Measurements from ENCODE around the gene LENG1.
A peak's percentile ranks its signal among the peaks of the same experiment; 100 is the strongest.

LENG1 gene

DNA sequence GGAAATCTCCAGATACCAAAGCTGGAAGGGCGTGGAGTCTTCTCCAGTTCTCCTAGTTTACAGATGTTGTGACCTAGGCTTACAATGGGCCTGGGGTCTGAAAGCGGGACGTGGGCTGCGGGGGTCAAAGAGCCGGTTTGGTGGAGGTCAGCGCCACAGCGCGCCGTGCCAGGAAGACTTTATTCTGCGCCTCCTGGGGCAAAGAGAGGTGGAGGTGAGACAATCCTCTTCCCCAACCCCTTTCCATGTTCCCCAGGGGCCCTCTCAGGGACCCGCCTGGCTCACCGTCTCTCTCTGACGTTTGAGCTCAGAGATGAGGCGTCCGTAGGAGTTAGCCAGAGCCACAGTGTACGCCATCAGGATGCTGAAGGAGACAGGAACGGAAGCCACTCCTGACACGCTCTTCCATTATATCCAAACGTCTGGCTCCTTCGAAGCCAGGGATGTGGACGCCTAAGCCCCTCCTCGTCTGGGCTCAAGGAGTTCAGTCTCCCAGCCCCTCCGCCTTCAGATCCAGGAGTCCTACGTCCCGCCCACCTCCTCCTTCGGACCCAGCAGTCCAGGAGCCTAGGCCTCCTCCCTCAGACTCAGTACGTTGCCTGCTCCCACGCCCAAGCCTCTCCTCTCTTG is 776 bp upstream of the LENG1 start:
- DNase-seq = no peak
- H3K4me3 ChIP-seq (ENCODE audit: control insufficient read depth in 1 of 7, extremely low read depth in 1 of 7, insufficient read depth in 4 of 7, low read depth in 2 of 7, low read length in 6 of 7) = peak overlapping the region; percentile 54 to 94 (median 83)
- peaks cover 2 to 29% (median 19%) of the 10 kb centered on the region in 4 experiments for H3K36me3 ChIP-seq (ENCODE audit: control insufficient read depth in 4 of 4, insufficient read depth in 4 of 4, low read length in 3 of 4)
- ChIA-PET POLR2A (interaction anchor here (2.0 to 2.2 kb wide), 3 partner anchors 23 to 47 kb away, joined by 7 to 10 read pairs (median 9); partner anchors contain the start of genes CNOT3 and MBOAT7), CTCF (interaction anchor here (1.5 to 2.5 kb wide), 2 partner anchors 9 to 22 kb away, joined by 3 to 9 read pairs; partner anchors contain the start of gene CNOT3)
- H3K9me3 ChIP-seq (ENCODE audit: control extremely low read depth in 1 of 5, control insufficient read depth in 4 of 5, insufficient read depth in 2 of 5, low read depth in 1 of 5, low read length in 4 of 5) = peaks cover 0 to 3% (median 0%) of the 10 kb centered on the region in 5 experiments
- 3% methylated on average over 19 of the region's 28 CpGs for WGBS (ENCODE audit: insufficient coverage)
- H3K4me1 ChIP-seq (ENCODE audit: control extremely low read depth in 1 of 4, control insufficient read depth in 4 of 4, insufficient read depth in 4 of 4, low read length in 3 of 4) = peaks cover 5 to 52% (median 45%) of the 10 kb centered on the region in 4 experiments
- H3K27ac ChIP-seq (ENCODE audit: insufficient read depth in 1 of 2, low read depth in 1 of 2, low read length in 2 of 2, poor library complexity in 1 of 2, severe bottlenecking in 2 of 2) = peak overlapping the region; percentile 66 to 87
- peaks cover 0 to 11% (median 0%) of the 10 kb centered on the region in 5 experiments for H3K27me3 ChIP-seq (replicated peaks in 2 of 5; ENCODE audit: control insufficient read depth in 4 of 5, insufficient read depth in 5 of 5, low read length in 4 of 5)

DNA sequence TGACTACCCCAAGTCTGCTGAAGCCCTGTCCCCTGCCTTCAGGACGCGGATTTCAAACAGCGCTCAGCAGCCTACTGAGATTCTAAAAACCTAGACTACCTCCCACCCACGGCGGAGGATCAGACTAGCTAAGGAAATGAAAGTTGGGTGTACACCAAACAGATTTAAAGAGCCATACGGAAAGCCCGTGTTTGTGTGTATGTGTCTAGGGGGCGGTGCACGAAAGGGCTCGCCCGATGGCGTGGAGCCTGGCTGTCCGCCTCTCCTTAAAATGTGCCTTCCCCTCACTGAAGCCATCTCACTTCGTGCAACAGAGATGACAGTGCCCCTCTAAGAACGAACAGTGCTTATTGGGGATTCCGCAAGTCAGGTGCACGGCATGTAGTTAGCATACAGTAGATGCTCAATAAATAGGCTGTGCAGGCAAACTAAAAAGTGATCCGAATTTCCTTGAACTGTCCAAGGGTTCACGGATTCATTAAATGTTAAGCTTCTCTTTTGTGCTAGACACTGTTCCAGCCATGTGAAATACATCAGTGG is 639 bp downstream of the LENG1 start:
- ChIA-PET POLR2A (interaction anchor here (0.6 to 2.2 kb wide), 7 partner anchors 9 to 51 kb away, joined by 3 to 10 read pairs (median 5); partner anchors contain the start of genes CNOT3, MBOAT7, PRPF31 and TFPT), CTCF (interaction anchor here (0.7 to 2.5 kb wide), 5 partner anchors 9 to 68 kb away, joined by 3 to 11 read pairs (median 4); partner anchors contain the start of genes CNOT3 and MBOAT7)
- H3K27ac ChIP-seq (ENCODE audit: insufficient read depth in 1 of 2, low read depth in 1 of 2, low read length in 2 of 2, poor library complexity in 1 of 2, severe bottlenecking in 2 of 2) = peak overlapping the region; percentile 70 to 90
- 4% methylated on average over 13 of the region's 19 CpGs for WGBS (ENCODE audit: insufficient coverage)
- H3K4me1 ChIP-seq (ENCODE audit: control extremely low read depth in 1 of 4, control insufficient read depth in 4 of 4, insufficient read depth in 4 of 4, low read length in 3 of 4) = peaks cover 5 to 53% (median 36%) of the 10 kb centered on the region in 4 experiments
- H3K36me3 ChIP-seq (ENCODE audit: control insufficient read depth in 4 of 4, insufficient read depth in 4 of 4, low read length in 3 of 4) = peaks cover 2 to 43% (median 31%) of the 10 kb centered on the region in 4 experiments
- no peaks in the 10 kb centered on the region for H3K9me3 ChIP-seq (ENCODE audit: control extremely low read depth in 1 of 5, control insufficient read depth in 4 of 5, insufficient read depth in 2 of 5, low read depth in 1 of 5, low read length in 4 of 5)
- peak in 1 of 3 donors; percentile 13 for DNase-seq
- H3K4me3 ChIP-seq (ENCODE audit: control insufficient read depth in 1 of 7, extremely low read depth in 1 of 7, insufficient read depth in 4 of 7, low read depth in 2 of 7, low read length in 6 of 7) = peak overlapping the region; percentile 54 to 94 (median 77)
- peaks cover 0 to 4% (median 0%) of the 10 kb centered on the region in 5 experiments for H3K27me3 ChIP-seq (replicated peaks in 2 of 5; ENCODE audit: control insufficient read depth in 4 of 5, insufficient read depth in 5 of 5, low read length in 4 of 5)

DNA sequence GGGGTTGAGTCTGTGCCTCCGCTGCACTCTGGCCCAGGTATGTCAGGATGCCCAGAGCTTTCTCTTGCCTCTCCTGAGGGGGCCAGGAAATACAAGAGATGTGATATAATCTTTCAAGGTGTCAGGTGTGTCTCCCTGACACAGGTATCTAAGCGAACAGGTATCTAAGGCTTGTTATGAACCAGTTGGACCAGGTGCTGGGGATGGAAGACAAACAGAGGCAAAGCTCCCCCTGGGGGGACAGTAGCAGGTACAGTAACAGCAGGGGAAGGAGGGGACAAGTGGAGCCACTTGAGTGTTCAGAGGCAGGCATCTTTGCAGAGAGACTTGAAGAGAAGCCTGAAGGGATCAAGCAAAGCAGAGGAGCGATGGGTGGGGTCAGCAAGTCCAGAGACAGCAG is 2.6 kb downstream of the LENG1 start:
- DNase-seq = no peak
- no peak overlapping the region for H3K4me3 ChIP-seq (ENCODE audit: control insufficient read depth in 1 of 7, extremely low read depth in 1 of 7, insufficient read depth in 4 of 7, low read depth in 2 of 7, low read length in 6 of 7)
- H3K27me3 ChIP-seq (replicated peaks in 2 of 5; ENCODE audit: control insufficient read depth in 4 of 5, insufficient read depth in 5 of 5, low read length in 4 of 5) = no peaks in the 10 kb centered on the region
- H3K9me3 ChIP-seq (ENCODE audit: control extremely low read depth in 1 of 5, control insufficient read depth in 4 of 5, insufficient read depth in 2 of 5, low read depth in 1 of 5, low read length in 4 of 5) = no peaks in the 10 kb centered on the region
- no peak overlapping the region for H3K27ac ChIP-seq (ENCODE audit: insufficient read depth in 1 of 2, low read depth in 1 of 2, low read length in 2 of 2, poor library complexity in 1 of 2, severe bottlenecking in 2 of 2)
- WGBS (ENCODE audit: insufficient coverage) = 100% methylated on average over 3 of the region's 3 CpGs
- H3K36me3 ChIP-seq (ENCODE audit: control insufficient read depth in 4 of 4, insufficient read depth in 4 of 4, low read length in 3 of 4) = peaks cover 2 to 62% (median 48%) of the 10 kb centered on the region in 4 experiments
- POLR2A ChIA-PET = no interaction called here
- H3K4me1 ChIP-seq (ENCODE audit: control extremely low read depth in 1 of 4, control insufficient read depth in 4 of 4, insufficient read depth in 4 of 4, low read length in 3 of 4) = peaks cover 3 to 37% (median 29%) of the 10 kb centered on the region in 4 experiments
- CTCF ChIA-PET = interaction anchor here (1.1 to 1.6 kb wide), 4 partner anchors 11 to 18 kb away, joined by 3 to 5 read pairs (median 4); no protein-coding TSS in a partner anchor

DNA sequence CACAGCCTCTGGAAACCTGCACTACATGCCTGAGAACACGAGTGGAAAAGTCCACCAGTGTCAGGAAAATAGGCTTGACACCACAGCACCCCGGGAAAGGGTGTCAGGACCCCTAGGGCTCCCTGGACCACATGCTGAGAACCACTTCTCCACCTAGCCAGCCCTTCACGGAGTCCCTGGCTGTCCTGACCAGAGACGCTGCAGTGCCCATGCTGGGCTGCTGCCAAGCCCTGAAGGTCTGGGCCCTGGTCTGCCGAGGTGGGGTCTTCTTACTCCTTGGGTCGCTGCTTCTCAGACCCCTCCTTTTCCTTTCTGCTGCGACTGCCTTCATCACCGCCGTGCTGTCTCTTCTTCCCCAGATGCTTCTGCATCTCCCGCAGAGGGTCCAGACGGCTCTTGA is 3.0 kb downstream of the LENG1 start:
- CTCF ChIA-PET = interaction anchor here (1.1 to 1.6 kb wide), 3 partner anchors 11 to 13 kb away, joined by 3 to 5 read pairs (median 4); no protein-coding TSS in a partner anchor

DNA sequence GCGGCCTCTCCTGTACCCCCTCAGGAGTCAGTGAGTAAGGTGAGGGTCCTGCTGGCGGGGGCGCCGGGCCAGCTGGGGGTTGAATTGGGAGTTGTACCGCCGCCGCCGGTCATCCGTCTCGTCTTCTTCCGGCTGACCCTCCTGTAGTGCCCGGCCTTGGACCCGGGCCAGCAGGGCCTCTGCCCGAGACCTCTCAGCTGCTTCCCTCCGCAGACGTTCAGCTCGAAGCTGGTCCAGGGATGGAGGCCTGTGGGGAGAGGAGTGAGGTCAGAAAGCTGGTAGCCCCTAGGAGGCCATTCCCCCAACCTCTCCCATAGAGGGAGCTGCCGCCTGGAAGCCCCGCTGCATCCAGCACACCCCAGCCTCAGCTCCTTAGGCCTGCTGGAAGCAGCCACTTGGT is 3.8 kb downstream of the LENG1 start:
- H3K4me1 ChIP-seq (ENCODE audit: control extremely low read depth in 1 of 4, control insufficient read depth in 4 of 4, insufficient read depth in 4 of 4, low read length in 3 of 4) = peaks cover 3 to 29% (median 21%) of the 10 kb centered on the region in 4 experiments
- WGBS (ENCODE audit: insufficient coverage) = 95% methylated on average over 13 of the region's 19 CpGs
- H3K27ac ChIP-seq (ENCODE audit: insufficient read depth in 1 of 2, low read depth in 1 of 2, low read length in 2 of 2, poor library complexity in 1 of 2, severe bottlenecking in 2 of 2) = no peak overlapping the region
- H3K36me3 ChIP-seq (ENCODE audit: control insufficient read depth in 4 of 4, insufficient read depth in 4 of 4, low read length in 3 of 4) = peaks cover 2 to 73% (median 56%) of the 10 kb centered on the region in 4 experiments
- ChIA-PET CTCF (interaction anchor here (1.6 kb wide), 1 partner anchor 10 kb away, joined by 5 read pairs; no protein-coding TSS in a partner anchor), POLR2A (interaction anchor here (1.2 kb wide), 1 partner anchor 14 kb away, joined by 3 read pairs; no protein-coding TSS in a partner anchor)
- no peaks in the 10 kb centered on the region for H3K9me3 ChIP-seq (ENCODE audit: control extremely low read depth in 1 of 5, control insufficient read depth in 4 of 5, insufficient read depth in 2 of 5, low read depth in 1 of 5, low read length in 4 of 5)
- no peaks in the 10 kb centered on the region for H3K27me3 ChIP-seq (replicated peaks in 2 of 5; ENCODE audit: control insufficient read depth in 4 of 5, insufficient read depth in 5 of 5, low read length in 4 of 5)
- no peak for DNase-seq
- no peak overlapping the region for H3K4me3 ChIP-seq (ENCODE audit: control insufficient read depth in 1 of 7, extremely low read depth in 1 of 7, insufficient read depth in 4 of 7, low read depth in 2 of 7, low read length in 6 of 7)

More for the DNA sequence above, 3.0 kb downstream of the LENG1 start:
- Histone ChIP-seq H3K36me3 (ENCODE audit: control insufficient read depth in 4 of 4, insufficient read depth in 4 of 4, low read length in 3 of 4) (peaks cover 2 to 67% (median 50%) of the 10 kb centered on the region in 4 experiments), H3K4me3 (ENCODE audit: control insufficient read depth in 1 of 7, extremely low read depth in 1 of 7, insufficient read depth in 4 of 7, low read depth in 2 of 7, low read length in 6 of 7) (no peak overlapping the region), H3K27ac (ENCODE audit: insufficient read depth in 1 of 2, low read depth in 1 of 2, low read length in 2 of 2, poor library complexity in 1 of 2, severe bottlenecking in 2 of 2) (no peak overlapping the region), H3K9me3 (ENCODE audit: control extremely low read depth in 1 of 5, control insufficient read depth in 4 of 5, insufficient read depth in 2 of 5, low read depth in 1 of 5, low read length in 4 of 5) (no peaks in the 10 kb centered on the region), H3K4me1 (ENCODE audit: control extremely low read depth in 1 of 4, control insufficient read depth in 4 of 4, insufficient read depth in 4 of 4, low read length in 3 of 4) (peaks cover 3 to 33% (median 26%) of the 10 kb centered on the region in 4 experiments), H3K27me3 (replicated peaks in 2 of 5; ENCODE audit: control insufficient read depth in 4 of 5, insufficient read depth in 5 of 5, low read length in 4 of 5) (no peaks in the 10 kb centered on the region)
- DNase-seq = no peak
- POLR2A ChIA-PET = no interaction called here
- WGBS (ENCODE audit: insufficient coverage) = 92% methylated on average over 9 of the region's 11 CpGs

DNA sequence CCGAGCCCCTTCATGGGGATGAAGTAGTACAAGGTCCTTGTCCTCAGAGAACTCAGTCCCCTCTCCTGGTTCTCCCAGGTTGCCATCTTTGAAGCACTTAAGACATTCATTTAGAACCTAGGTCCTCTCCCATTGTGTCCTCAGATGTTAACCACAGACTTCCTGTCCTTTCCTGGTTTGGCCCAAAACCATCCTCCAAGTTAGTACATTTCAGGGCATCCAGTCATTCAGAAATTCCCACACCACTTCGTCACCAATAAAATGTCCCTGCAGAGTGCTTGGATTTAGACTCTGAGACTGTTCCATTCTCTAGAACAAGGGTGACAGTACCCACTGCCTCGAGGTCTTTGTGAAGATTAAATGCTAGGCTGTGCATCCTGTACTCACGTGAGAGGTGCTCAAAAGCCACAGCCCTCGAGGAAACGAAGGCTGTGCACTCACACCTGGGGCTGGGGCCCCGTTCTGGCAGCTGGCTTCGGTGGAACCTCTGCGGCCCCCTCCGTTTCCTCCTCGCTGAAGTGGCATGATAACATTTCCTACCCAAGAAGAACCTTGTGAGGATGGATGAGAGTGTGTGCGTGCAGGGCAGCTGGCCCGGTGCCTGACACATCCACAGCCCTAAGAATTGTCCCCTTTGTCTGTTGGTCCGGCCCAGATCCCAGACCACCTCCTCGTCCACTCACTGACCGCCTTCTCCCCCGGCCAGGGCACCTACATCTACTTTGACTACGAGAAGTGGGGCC is 4.7 kb downstream of the LENG1 start:
- peak in 2 of 3 donors; percentile 30 to 51 for DNase-seq
- H3K4me3 ChIP-seq (ENCODE audit: control insufficient read depth in 1 of 7, extremely low read depth in 1 of 7, insufficient read depth in 4 of 7, low read depth in 2 of 7, low read length in 6 of 7) = no peak overlapping the region
- WGBS (ENCODE audit: insufficient coverage) = 56% methylated on average over 17 of the region's 18 CpGs
- H3K27ac ChIP-seq (ENCODE audit: insufficient read depth in 1 of 2, low read depth in 1 of 2, low read length in 2 of 2, poor library complexity in 1 of 2, severe bottlenecking in 2 of 2) = no peak overlapping the region
- no peaks in the 10 kb centered on the region for H3K27me3 ChIP-seq (replicated peaks in 2 of 5; ENCODE audit: control insufficient read depth in 4 of 5, insufficient read depth in 5 of 5, low read length in 4 of 5)
- ChIA-PET POLR2A (interaction anchor here (1.2 kb wide), 1 partner anchor 13 kb away, joined by 3 read pairs; no protein-coding TSS in a partner anchor), CTCF (no interaction called here)
- peaks cover 0 to 21% (median 14%) of the 10 kb centered on the region in 4 experiments for H3K4me1 ChIP-seq (ENCODE audit: control extremely low read depth in 1 of 4, control insufficient read depth in 4 of 4, insufficient read depth in 4 of 4, low read length in 3 of 4)
- peaks cover 2 to 81% (median 61%) of the 10 kb centered on the region in 4 experiments for H3K36me3 ChIP-seq (ENCODE audit: control insufficient read depth in 4 of 4, insufficient read depth in 4 of 4, low read length in 3 of 4)
- H3K9me3 ChIP-seq (ENCODE audit: control extremely low read depth in 1 of 5, control insufficient read depth in 4 of 5, insufficient read depth in 2 of 5, low read depth in 1 of 5, low read length in 4 of 5) = no peaks in the 10 kb centered on the region

Data from common myeloid progenitor, CD34-positive (primary cell).